Measurements from ENCODE around the gene HHAT. TPM values are rescaled to one million over a fixed set of nuclear protein-coding genes. Genes with fewer than 3 reads are reported as not detected.

The HHAT gene
- total and polyA plus RNA-seq, 4 donors: 1.9 to 3.9 (median 2.6) TPM

DNA sequence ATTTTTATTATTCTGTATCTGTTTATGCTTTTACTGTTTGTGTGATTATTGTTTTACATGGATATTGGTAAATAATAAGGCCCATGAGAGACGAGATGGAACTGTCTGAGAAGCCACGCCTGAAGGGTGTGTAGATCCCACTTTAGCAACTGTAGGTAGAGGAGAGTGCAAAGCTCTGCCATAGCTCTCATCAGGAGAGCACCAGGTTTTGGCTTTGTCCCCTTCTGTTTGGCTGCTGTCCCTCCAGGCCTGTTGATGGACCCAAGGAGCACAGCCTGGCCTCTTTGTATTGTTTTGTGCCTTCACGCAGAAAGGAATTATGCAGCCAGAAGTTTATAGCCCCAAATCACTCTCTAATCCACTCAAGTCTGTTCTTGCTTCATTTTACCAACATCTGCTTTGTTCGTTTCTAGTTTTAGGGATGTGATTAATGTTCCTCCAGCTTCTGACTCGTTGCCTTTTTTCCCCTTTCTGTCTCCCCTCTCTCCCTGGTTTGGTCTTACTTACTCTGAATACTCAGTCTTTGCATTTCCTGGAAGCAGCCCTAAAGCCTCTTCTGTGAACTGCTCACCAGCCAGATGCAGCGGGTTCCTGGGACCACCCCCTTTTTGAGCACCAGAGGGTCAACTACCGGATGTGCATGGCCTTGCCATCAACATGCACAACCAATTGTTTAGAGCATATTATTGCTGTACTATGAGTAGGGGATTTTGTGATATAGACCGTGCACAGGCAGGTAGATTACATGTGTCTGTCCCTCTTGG is 127.3 kb downstream of the HHAT start:
- intact Hi-C loops (cut with DNase I): no loop called here
- no peak for DNase-seq
- H3K9me3 ChIP-seq (ENCODE audit: control insufficient read depth, low read length): peaks cover 1% of the 10 kb centered on the region
- H3K4me1 ChIP-seq (ENCODE audit: control insufficient read depth in 1 of 2, insufficient read depth in 2 of 2, low read length in 2 of 2): no peaks in the 10 kb centered on the region
- 76 to 78% methylated on average over 8 of the region's 8 CpGs for WGBS, 2 donors
- H3K4me3 ChIP-seq (ENCODE audit: low read length in 2 of 2): no peak overlapping the region
- no peaks in the 10 kb centered on the region for H3K36me3 ChIP-seq (ENCODE audit: control insufficient read depth in 1 of 2, insufficient read depth in 2 of 2, low read length in 1 of 2)
- H3K27ac ChIP-seq (ENCODE audit: low read depth in 1 of 2, low read length in 2 of 2): no peak overlapping the region
- ATAC-seq (ENCODE audit: low FRiP score): no peak
- no peaks in the 10 kb centered on the region for H3K27me3 ChIP-seq (ENCODE audit: control insufficient read depth in 1 of 2, insufficient read depth in 2 of 2, low read length in 1 of 2)

DNA sequence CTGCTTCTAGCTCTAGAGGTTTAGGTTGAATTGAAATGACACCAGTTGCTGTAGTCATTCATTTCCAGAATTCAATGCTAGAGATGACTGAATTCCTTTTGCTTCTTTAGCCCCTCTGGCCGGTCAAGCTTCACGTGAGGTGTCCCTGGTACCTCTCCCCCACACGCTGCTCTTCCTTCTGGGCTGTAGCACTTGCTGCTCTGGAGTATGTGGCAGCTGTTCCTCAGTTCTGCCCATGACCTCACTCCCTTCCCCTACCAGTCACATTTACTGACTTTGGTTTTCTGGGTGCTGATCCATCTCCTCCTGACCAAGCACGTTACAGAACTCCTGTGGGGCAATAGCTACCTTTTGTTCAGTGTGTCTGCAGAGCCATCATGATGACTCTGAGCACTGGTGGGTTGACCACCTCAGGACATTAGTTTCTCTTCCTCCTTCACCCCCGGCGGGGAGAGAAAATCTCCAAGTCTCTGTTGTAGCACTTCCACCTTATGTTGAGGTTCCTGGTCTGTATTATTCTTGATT is 128.1 kb downstream of the HHAT start:
- Histone ChIP-seq H3K4me3 (ENCODE audit: low read length in 2 of 2) (no peak overlapping the region), H3K9me3 (ENCODE audit: control insufficient read depth, low read length) (peaks cover 1% of the 10 kb centered on the region), H3K4me1 (ENCODE audit: control insufficient read depth in 1 of 2, insufficient read depth in 2 of 2, low read length in 2 of 2) (no peaks in the 10 kb centered on the region), H3K27ac (ENCODE audit: low read depth in 1 of 2, low read length in 2 of 2) (no peak overlapping the region), H3K36me3 (ENCODE audit: control insufficient read depth in 1 of 2, insufficient read depth in 2 of 2, low read length in 1 of 2) (no peaks in the 10 kb centered on the region), H3K27me3 (ENCODE audit: control insufficient read depth in 1 of 2, insufficient read depth in 2 of 2, low read length in 1 of 2) (no peaks in the 10 kb centered on the region)
- no peak for DNase-seq
- WGBS, 2 donors: 94 to 98% methylated on average over 6 of the region's 6 CpGs
- no peak for ATAC-seq (ENCODE audit: low FRiP score)
- intact Hi-C loops (cut with DNase I): no loop called here

DNA sequence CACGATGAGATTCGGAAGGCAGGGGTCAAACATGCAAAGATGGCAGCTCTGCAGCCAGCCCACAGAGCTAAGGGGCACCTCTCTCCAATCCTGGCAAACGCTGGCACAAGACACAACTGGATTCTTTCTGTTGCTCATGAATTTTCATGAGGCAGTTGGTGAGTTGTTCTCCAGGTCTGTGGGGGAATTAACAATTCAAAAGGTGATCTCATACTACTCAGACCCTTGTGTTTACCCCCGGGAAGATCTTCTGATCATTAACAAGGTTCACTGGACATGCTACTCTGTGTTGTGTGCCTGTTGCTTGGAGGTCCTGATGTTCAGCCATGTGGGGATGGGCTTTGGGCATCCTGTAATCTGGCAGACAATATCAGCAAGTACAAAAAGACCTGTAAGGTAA is 128.9 kb downstream of the HHAT start:
- Histone ChIP-seq H3K9me3 (ENCODE audit: control insufficient read depth, low read length) (peaks cover 1% of the 10 kb centered on the region), H3K4me3 (ENCODE audit: low read length in 2 of 2) (no peak overlapping the region), H3K4me1 (ENCODE audit: control insufficient read depth in 1 of 2, insufficient read depth in 2 of 2, low read length in 2 of 2) (no peaks in the 10 kb centered on the region), H3K27me3 (ENCODE audit: control insufficient read depth in 1 of 2, insufficient read depth in 2 of 2, low read length in 1 of 2) (no peaks in the 10 kb centered on the region), H3K36me3 (ENCODE audit: control insufficient read depth in 1 of 2, insufficient read depth in 2 of 2, low read length in 1 of 2) (no peaks in the 10 kb centered on the region), H3K27ac (ENCODE audit: low read depth in 1 of 2, low read length in 2 of 2) (no peak overlapping the region)
- no peak for ATAC-seq (ENCODE audit: low FRiP score)
- 89 to 92% methylated on average over 4 of the region's 4 CpGs for WGBS, 2 donors
- DNase-seq: no peak
- intact Hi-C loops (cut with DNase I): no loop called here

- no peak overlapping the region for H3K4me3 ChIP-seq (ENCODE audit: low read length in 2 of 2)
- intact Hi-C loops (cut with DNase I): no loop called here
- no peaks in the 10 kb centered on the region for H3K27me3 ChIP-seq (ENCODE audit: control insufficient read depth in 1 of 2, insufficient read depth in 2 of 2, low read length in 1 of 2)
- no peak overlapping the region for H3K27ac ChIP-seq (ENCODE audit: low read depth in 1 of 2, low read length in 2 of 2)
- no peaks in the 10 kb centered on the region for H3K4me1 ChIP-seq (ENCODE audit: control insufficient read depth in 1 of 2, insufficient read depth in 2 of 2, low read length in 2 of 2)
- H3K9me3 ChIP-seq (ENCODE audit: control insufficient read depth, low read length): no peaks in the 10 kb centered on the region
- ATAC-seq (ENCODE audit: low FRiP score) (no peak), DNase-seq (no peak)
- WGBS, 2 donors: 88 to 91% methylated on average over 11 of the region's 11 CpGs
- H3K36me3 ChIP-seq (ENCODE audit: control insufficient read depth in 1 of 2, insufficient read depth in 2 of 2, low read length in 1 of 2): no peaks in the 10 kb centered on the region
These were observed 135.9 kb downstream of the HHAT start for GRCh38 chr1:210464519-210465039.

- no peak for ATAC-seq (ENCODE audit: low FRiP score)
- Histone ChIP-seq H3K4me1 (ENCODE audit: control insufficient read depth in 1 of 2, insufficient read depth in 2 of 2, low read length in 2 of 2) (no peaks in the 10 kb centered on the region), H3K4me3 (ENCODE audit: low read length in 2 of 2) (no peak overlapping the region), H3K27me3 (ENCODE audit: control insufficient read depth in 1 of 2, insufficient read depth in 2 of 2, low read length in 1 of 2) (no peaks in the 10 kb centered on the region), H3K27ac (ENCODE audit: low read depth in 1 of 2, low read length in 2 of 2) (no peak overlapping the region), H3K9me3 (ENCODE audit: control insufficient read depth, low read length) (no peaks in the 10 kb centered on the region), H3K36me3 (ENCODE audit: control insufficient read depth in 1 of 2, insufficient read depth in 2 of 2, low read length in 1 of 2) (no peaks in the 10 kb centered on the region)
- DNase-seq: no peak
- intact Hi-C loops (cut with DNase I): no loop called here
- 93 to 95% methylated on average over 3 of the region's 3 CpGs for WGBS, 2 donors
These were observed 136.4 kb downstream of the HHAT start for GRCh38 chr1:210465150-210465549.

DNA sequence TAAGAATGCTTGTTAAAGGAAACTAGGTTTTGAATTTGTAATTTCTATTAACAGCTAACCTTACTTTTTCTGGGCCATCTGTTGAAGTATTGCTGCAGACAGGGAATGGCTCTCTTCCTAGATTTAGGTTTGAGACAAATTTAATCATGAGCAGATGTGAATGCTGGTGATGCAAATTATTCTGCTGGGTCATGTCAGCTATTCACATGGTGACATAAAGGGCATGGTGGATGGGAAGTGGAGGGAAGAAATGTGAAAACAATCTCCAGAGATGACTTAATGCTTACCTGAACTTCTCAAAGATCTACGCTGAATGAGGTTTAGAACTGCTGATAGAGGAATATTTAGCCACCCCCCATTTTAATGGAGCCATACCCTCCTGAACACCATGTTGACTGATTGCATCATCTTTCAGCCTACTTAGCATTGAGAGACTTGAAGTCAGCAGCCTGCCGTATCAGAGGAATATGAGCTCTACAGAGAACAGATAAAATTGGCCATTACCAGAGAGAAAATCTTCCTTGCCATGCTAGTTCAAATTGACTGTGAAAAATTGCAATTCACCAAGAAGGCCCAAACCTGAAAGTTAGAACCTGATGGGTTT is 138.8 kb downstream of the HHAT start:
- Histone ChIP-seq H3K27ac (ENCODE audit: low read depth in 1 of 2, low read length in 2 of 2) (no peak overlapping the region), H3K4me3 (ENCODE audit: low read length in 2 of 2) (no peak overlapping the region), H3K9me3 (ENCODE audit: control insufficient read depth, low read length) (no peaks in the 10 kb centered on the region), H3K4me1 (ENCODE audit: control insufficient read depth in 1 of 2, insufficient read depth in 2 of 2, low read length in 2 of 2) (no peaks in the 10 kb centered on the region), H3K36me3 (ENCODE audit: control insufficient read depth in 1 of 2, insufficient read depth in 2 of 2, low read length in 1 of 2) (no peaks in the 10 kb centered on the region), H3K27me3 (ENCODE audit: control insufficient read depth in 1 of 2, insufficient read depth in 2 of 2, low read length in 1 of 2) (no peaks in the 10 kb centered on the region)
- no peak for DNase-seq
- ATAC-seq (ENCODE audit: low FRiP score): no peak
- intact Hi-C loops (cut with DNase I): no loop called here
- WGBS, 2 donors: 95% methylated on average over 2 of the region's 2 CpGs

- Histone ChIP-seq H3K4me3 (ENCODE audit: low read length in 2 of 2) (no peak overlapping the region), H3K27ac (ENCODE audit: low read depth in 1 of 2, low read length in 2 of 2) (no peak overlapping the region), H3K4me1 (ENCODE audit: control insufficient read depth in 1 of 2, insufficient read depth in 2 of 2, low read length in 2 of 2) (no peaks in the 10 kb centered on the region), H3K27me3 (ENCODE audit: control insufficient read depth in 1 of 2, insufficient read depth in 2 of 2, low read length in 1 of 2) (no peaks in the 10 kb centered on the region), H3K36me3 (ENCODE audit: control insufficient read depth in 1 of 2, insufficient read depth in 2 of 2, low read length in 1 of 2) (no peaks in the 10 kb centered on the region), H3K9me3 (ENCODE audit: control insufficient read depth, low read length) (no peaks in the 10 kb centered on the region)
- ATAC-seq (ENCODE audit: low FRiP score) (no peak), DNase-seq (no peak)
- intact Hi-C loops (cut with DNase I): no loop called here
- 87 to 90% methylated on average over 3 of the region's 3 CpGs for WGBS, 2 donors
These were observed 140.7 kb downstream of the HHAT start for GRCh38 chr1:210469441-210469840.

DNA sequence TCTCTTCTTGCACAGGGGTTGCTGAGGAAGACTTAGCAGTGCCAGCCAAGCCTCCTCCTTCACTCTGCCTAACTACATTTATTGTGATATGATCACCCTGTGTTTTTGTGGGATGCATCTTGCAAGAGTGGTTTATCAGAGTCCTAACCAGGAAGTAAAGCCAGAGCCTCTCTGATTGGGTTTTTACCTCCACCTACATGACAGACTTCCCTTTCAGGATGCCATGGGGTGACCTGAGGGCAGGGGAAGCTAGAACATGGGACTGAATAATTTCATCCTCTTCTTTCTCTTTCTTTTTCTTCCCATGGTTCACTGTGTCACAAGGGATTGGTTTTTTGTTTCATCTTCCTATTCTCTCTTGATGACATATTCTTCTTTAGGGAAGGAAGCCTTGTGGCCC is 146.6 kb downstream of the HHAT start:
- H3K36me3 ChIP-seq (ENCODE audit: control insufficient read depth in 1 of 2, insufficient read depth in 2 of 2, low read length in 1 of 2): no peaks in the 10 kb centered on the region
- H3K9me3 ChIP-seq (ENCODE audit: control insufficient read depth, low read length): no peaks in the 10 kb centered on the region
- no peak for ATAC-seq (ENCODE audit: low FRiP score)
- intact Hi-C loops (cut with DNase I): no loop called here
- H3K27ac ChIP-seq (ENCODE audit: low read depth in 1 of 2, low read length in 2 of 2): no peak overlapping the region
- H3K4me1 ChIP-seq (ENCODE audit: control insufficient read depth in 1 of 2, insufficient read depth in 2 of 2, low read length in 2 of 2): peaks cover 0 to 2% of the 10 kb centered on the region in 2 donors
- H3K4me3 ChIP-seq (ENCODE audit: low read length in 2 of 2): no peak overlapping the region
- H3K27me3 ChIP-seq (ENCODE audit: control insufficient read depth in 1 of 2, insufficient read depth in 2 of 2, low read length in 1 of 2): no peaks in the 10 kb centered on the region
- no peak for DNase-seq

DNA sequence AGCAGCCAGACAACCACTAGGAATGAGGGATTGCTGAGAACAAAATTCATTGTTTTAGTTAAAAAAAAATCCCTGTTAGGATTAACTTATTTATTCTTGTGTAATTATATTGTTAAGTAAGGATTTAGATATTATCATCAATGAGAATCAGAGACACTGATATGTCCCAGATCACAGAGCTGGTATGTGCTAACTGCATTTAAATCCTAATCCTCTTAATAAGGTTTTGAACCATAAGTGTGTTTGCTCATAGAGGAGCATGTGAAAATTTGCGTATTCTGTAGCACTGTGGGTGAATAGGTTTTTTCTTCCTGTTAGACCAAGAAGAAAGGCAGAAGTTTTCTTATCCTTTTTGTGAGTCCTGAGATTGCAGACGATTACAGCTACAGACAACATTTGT is 147.1 kb downstream of the HHAT start:
- ATAC-seq (ENCODE audit: low FRiP score): no peak
- Histone ChIP-seq H3K36me3 (ENCODE audit: control insufficient read depth in 1 of 2, insufficient read depth in 2 of 2, low read length in 1 of 2) (no peaks in the 10 kb centered on the region), H3K27ac (ENCODE audit: low read depth in 1 of 2, low read length in 2 of 2) (no peak overlapping the region), H3K9me3 (ENCODE audit: control insufficient read depth, low read length) (no peaks in the 10 kb centered on the region), H3K27me3 (ENCODE audit: control insufficient read depth in 1 of 2, insufficient read depth in 2 of 2, low read length in 1 of 2) (no peaks in the 10 kb centered on the region), H3K4me1 (ENCODE audit: control insufficient read depth in 1 of 2, insufficient read depth in 2 of 2, low read length in 2 of 2) (peaks cover 0 to 2% of the 10 kb centered on the region in 2 donors), H3K4me3 (ENCODE audit: low read length in 2 of 2) (no peak overlapping the region)
- 66 to 90% methylated on average over 2 of the region's 2 CpGs for WGBS, 2 donors
- intact Hi-C loops (cut with DNase I): no loop called here
- DNase-seq: no peak
